Panc1 (cell line): ENCODE data around the gene ATP1B3. TPM values are rescaled to one million over a fixed set of nuclear protein-coding genes. Genes with fewer than 3 reads are reported as not detected.

Source experiments
- ATAC-seq: fragments of 200-7000 bp; cut with Tn5 transposase; 2 replicates; pipeline ENCODE4 v1.9.1; 2020; ENCODE audit warnings: mild to moderate bottlenecking, moderate library complexity
- BruUV-seq: library from RNA; stranded (reverse); fragments of 400-500 nt; replicated peaks from 2 replicates; lab custom pipeline; 2021; lab: Mats Ljungman, UMichigan
- CTCF ChIA-PET: fragments of 300-600 bp; sonication (Branson Sonifier 250); formaldehyde crosslinking; loops from one replicate; lab custom pipeline; 2022; ENCODE audit warnings: antibody characterized with exemption; lab: Charles Lee
- POLR2A ChIA-PET: fragments of 300-600 bp; sonication (Branson Sonifier 250); formaldehyde crosslinking; loops from one replicate; lab custom pipeline; 2022; ENCODE audit warnings: antibody characterized with exemption; lab: Charles Lee
- DNase-seq: peaks from one replicate; pipeline ENCODE4 v3.0.0-alpha.2; 2010; ENCODE audit warnings: low read depth, low spot score
- H3K27ac ChIP-seq: 2 replicates; pipeline ENCODE4 v1.5.1; 2011; ENCODE audit warnings: mild to moderate bottlenecking, low read length, inconsistent platforms
- H3K27me3 ChIP-seq: fragments of 200-500 bp; sonication (Bioruptor generic); 2 replicates; pipeline ENCODE4 v1.6.0; 2014; ENCODE audit warnings: low read length, inconsistent platforms; ENCODE audit not compliant: control insufficient read depth, insufficient read depth
- H3K36me3 ChIP-seq: fragments of 200-500 bp; sonication (Bioruptor generic); 2 replicates; pipeline ENCODE4 v1.5.1; 2014; ENCODE audit warnings: inconsistent platforms, mild to moderate bottlenecking, low read length, moderate library complexity; ENCODE audit not compliant: control insufficient read depth, insufficient read depth
- H3K4me1 ChIP-seq: 2 replicates; pipeline ENCODE4 v1.5.1; 2011; ENCODE audit warnings: inconsistent platforms, mild to moderate bottlenecking, low read length, moderate library complexity; ENCODE audit not compliant: control insufficient read depth, insufficient read depth
- H3K4me3 ChIP-seq, 2 experiments: 2 replicates each; pipeline ENCODE4 v1.5.1; 2011 to 2012; ENCODE audit warnings: low read depth in 2 of 2, low read length in 2 of 2, mild to moderate bottlenecking in 2 of 2, inconsistent platforms in 1 of 2, moderate library complexity in 1 of 2
- H3K9me3 ChIP-seq: fragments of 200-500 bp; sonication (Bioruptor generic); 2 replicates; pipeline ENCODE4 v1.5.1; 2014; ENCODE audit warnings: low read depth, mild to moderate bottlenecking, inconsistent platforms, low read length, moderate library complexity; ENCODE audit not compliant: control insufficient read depth, insufficient read depth
- POLR2AphosphoS5 ChIP-seq: IDR thresholded peaks from 2 replicates; pipeline ENCODE4 v1.6.1; 2012; ENCODE audit warnings: mild to moderate bottlenecking, low read depth, low read length, moderate library complexity
- SIN3A ChIP-seq: IDR thresholded peaks from 2 replicates; pipeline ENCODE4 v1.6.1; 2012; ENCODE audit warnings: low read depth, mild to moderate bottlenecking, low read length, moderate library complexity, borderline replicate concordance; ENCODE audit not compliant: insufficient read depth
- TCF7L2 ChIP-seq: IDR thresholded peaks from 2 replicates; pipeline ENCODE4 v1.6.1; 2011; ENCODE audit warnings: mild to moderate bottlenecking, low read depth, low read length, inconsistent platforms
- in situ Hi-C: cut with HindIII; loops from 2 replicates; pipeline ENCODE4 v1.10.0; 2016; ENCODE audit warnings: low sequenced_read_pairs, low pct_unique_long_range_greater_than_20kb
- intact Hi-C: fragments of 100-400 bp; cut with micrococcal nuclease; formaldehyde crosslinking; loops from one replicate; pipeline ENCODE4 v1.10.0; 2022; ENCODE audit not compliant: unreplicated experiment
- total RNA-seq: library from RNA; stranded (reverse); gene quantifications from one replicate; pipeline ENCODE4 v1.2.1, GENCODE V29; 2021; ENCODE audit not compliant: unreplicated experiment
- TF ChIP-seq, protein P1 (sequence below): fragments of 450-650 bp; IDR thresholded peaks from 2 replicates; pipeline ENCODE4 v1.5.1; 2017; ENCODE audit warnings: mild to moderate bottlenecking
- TF ChIP-seq, protein P2 (sequence below), 2 experiments: IDR thresholded peaks; 2 replicates each; pipeline ENCODE4 v1.6.1; 2011 to 2012; ENCODE audit warnings: low read depth in 2 of 2, control low read depth in 1 of 2, low read length in 1 of 2, mild to moderate bottlenecking in 1 of 2, moderate library complexity in 1 of 2; ENCODE audit not compliant: insufficient read depth in 1 of 2

The ATP1B3 gene
- total RNA-seq, 1 experiment from 2014 or later, result 201 TPM

DNA sequence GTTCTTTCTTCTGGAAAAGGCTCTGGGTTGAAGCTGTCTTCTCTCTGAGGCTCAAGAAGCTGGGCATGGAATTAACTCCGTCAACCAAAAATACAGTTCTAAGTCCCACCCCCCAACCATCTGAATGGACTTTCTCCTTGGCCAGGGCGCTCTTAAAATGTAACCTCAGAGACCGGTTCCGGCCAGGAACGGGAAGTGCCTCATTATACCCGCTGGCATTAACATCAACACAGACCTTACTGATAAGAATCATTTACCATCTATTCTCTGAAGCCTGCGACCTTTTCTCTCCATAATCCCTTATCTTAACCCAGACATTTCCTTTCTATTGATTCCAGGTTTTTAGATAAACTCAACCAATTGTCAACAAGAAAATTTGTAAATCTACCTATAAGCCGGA, 64.7 kb downstream of the ATP1B3 start:
- Histone ChIP-seq H3K27ac (peak overlapping the region; percentile 80), H3K4me3 (no peak overlapping the region), H3K9me3 (no peaks in the 10 kb centered on the region), H3K27me3 (no peaks in the 10 kb centered on the region), H3K36me3 (no peaks in the 10 kb centered on the region), H3K4me1 (peaks cover 31% of the 10 kb centered on the region)
- ChIA-PET CTCF (interaction anchor here (0.6 to 1.1 kb wide), 2 partner anchors 66 to 207 kb away, joined by 3 to 7 read pairs; no protein-coding TSS in a partner anchor), POLR2A (no interaction called here)
- no TSS peak for BruUV-seq
- TF ChIP-seq SIN3A, result no peak
- TF ChIP-seq TCF7L2, result 0 out of 2 replicates have a peak, but pooled peaks have one; percentile 39
- TF ChIP-seq, protein P1, sequence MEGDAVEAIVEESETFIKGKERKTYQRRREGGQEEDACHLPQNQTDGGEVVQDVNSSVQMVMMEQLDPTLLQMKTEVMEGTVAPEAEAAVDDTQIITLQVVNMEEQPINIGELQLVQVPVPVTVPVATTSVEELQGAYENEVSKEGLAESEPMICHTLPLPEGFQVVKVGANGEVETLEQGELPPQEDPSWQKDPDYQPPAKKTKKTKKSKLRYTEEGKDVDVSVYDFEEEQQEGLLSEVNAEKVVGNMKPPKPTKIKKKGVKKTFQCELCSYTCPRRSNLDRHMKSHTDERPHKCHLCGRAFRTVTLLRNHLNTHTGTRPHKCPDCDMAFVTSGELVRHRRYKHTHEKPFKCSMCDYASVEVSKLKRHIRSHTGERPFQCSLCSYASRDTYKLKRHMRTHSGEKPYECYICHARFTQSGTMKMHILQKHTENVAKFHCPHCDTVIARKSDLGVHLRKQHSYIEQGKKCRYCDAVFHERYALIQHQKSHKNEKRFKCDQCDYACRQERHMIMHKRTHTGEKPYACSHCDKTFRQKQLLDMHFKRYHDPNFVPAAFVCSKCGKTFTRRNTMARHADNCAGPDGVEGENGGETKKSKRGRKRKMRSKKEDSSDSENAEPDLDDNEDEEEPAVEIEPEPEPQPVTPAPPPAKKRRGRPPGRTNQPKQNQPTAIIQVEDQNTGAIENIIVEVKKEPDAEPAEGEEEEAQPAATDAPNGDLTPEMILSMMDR, result no peak
- ATAC-seq (no peak), DNase-seq (no peak)
- in situ Hi-C loops (no loop called here), intact Hi-C loops (no loop called here)

DNA sequence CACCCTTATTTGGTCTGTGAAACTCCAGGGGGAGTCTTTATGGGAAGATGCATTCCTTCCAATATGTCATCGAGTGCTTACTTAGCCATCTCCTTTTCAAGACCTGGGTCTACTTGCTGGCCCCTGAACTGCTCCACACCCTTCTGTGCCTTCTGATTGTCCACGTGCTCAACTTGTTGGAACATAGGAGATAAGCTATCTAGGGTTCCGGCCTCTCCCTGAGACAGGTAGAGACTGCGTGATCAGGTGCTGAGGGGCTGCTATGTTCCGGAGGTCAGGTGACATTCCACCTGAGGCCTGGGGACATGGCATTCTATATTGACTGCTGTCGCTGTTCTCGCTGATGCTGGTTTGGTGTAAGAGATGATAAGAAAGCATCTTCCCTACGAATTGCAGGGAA, 65.6 kb downstream of the ATP1B3 start:
- TF ChIP-seq TCF7L2, result no peak
- TF ChIP-seq SIN3A, result no peak
- TF ChIP-seq, protein P2, sequence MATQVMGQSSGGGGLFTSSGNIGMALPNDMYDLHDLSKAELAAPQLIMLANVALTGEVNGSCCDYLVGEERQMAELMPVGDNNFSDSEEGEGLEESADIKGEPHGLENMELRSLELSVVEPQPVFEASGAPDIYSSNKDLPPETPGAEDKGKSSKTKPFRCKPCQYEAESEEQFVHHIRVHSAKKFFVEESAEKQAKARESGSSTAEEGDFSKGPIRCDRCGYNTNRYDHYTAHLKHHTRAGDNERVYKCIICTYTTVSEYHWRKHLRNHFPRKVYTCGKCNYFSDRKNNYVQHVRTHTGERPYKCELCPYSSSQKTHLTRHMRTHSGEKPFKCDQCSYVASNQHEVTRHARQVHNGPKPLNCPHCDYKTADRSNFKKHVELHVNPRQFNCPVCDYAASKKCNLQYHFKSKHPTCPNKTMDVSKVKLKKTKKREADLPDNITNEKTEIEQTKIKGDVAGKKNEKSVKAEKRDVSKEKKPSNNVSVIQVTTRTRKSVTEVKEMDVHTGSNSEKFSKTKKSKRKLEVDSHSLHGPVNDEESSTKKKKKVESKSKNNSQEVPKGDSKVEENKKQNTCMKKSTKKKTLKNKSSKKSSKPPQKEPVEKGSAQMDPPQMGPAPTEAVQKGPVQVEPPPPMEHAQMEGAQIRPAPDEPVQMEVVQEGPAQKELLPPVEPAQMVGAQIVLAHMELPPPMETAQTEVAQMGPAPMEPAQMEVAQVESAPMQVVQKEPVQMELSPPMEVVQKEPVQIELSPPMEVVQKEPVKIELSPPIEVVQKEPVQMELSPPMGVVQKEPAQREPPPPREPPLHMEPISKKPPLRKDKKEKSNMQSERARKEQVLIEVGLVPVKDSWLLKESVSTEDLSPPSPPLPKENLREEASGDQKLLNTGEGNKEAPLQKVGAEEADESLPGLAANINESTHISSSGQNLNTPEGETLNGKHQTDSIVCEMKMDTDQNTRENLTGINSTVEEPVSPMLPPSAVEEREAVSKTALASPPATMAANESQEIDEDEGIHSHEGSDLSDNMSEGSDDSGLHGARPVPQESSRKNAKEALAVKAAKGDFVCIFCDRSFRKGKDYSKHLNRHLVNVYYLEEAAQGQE (IDR thresholded peaks at IDR 0.05; ENCODE audit: insufficient read depth in 1 of 2, low read depth in 2 of 2, low read length in 1 of 2), result no peak
- TF ChIP-seq POLR2AphosphoS5, result no peak
- TF ChIP-seq, protein P1, result no peak
- CTCF ChIA-PET, result interaction anchor here (1.1 kb wide), 1 partner anchor 67 kb away, joined by 3 read pairs; no protein-coding TSS in a partner anchor
- no peak overlapping the region for H3K4me3 ChIP-seq
- no peaks in the 10 kb centered on the region for H3K9me3 ChIP-seq
- H3K4me1 ChIP-seq, result peaks cover 31% of the 10 kb centered on the region
- H3K36me3 ChIP-seq, result no peaks in the 10 kb centered on the region
- no peak for DNase-seq
- H3K27ac ChIP-seq, result peak overlapping the region; percentile 80
- no peaks in the 10 kb centered on the region for H3K27me3 ChIP-seq
- intact Hi-C loops, result no loop called here
- POLR2A ChIA-PET, result no interaction called here
- in situ Hi-C loops, result no loop called here
- ATAC-seq, result no peak
- no TSS peak for BruUV-seq
